ENCODE data around the gene IGF2BP2.
"Not testable (repeated sequence)": the region's sequence is repeated elsewhere in the genome, so short reads cannot be mapped to it uniquely, and the experiment has no call there.

The IGF2BP2 gene

GRCh38 chr3:185797993-185798830 lies 26.6 kb downstream of the IGF2BP2 start:
- DNase-seq (ENCODE audit: low read depth in 2 of 2): no peak

DNA sequence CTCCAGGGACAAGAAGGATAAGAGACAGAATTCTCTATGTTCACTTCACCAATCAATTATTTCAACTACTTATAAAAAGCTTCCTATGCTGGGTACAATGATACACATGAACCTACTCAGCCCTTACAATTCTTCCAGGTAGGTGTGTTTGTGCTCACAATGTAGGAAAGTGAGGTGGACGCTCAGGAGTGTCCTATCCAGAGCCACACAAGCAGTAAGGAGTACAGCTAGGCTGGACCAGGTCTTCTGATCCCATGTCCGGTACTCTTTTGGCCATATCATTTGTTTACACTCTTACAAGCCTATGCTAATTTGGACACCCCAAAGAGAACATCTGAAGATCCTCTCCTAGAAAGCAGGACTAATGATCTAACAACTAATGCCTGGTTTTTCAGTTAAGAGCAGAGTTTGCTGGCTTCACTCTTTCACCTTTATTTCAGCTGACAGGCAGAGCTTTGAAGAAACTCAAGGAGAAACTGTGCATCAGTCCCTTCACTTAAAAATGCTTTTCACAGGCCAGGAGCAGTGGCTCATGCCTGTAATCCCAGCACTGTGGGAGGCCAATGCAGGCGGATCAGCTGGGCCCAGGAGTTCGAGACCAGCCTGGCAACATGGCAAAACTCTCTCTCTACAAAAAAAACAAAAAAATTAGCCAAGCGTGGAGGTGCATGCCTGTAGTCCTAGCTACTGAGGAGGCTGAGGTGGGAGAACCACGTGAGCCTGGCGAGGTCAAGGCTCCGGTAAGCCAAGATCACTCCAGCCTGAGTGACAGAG lies 27.5 kb downstream of the IGF2BP2 start:
- no peak for DNase-seq (ENCODE audit: low read depth in 2 of 2)

DNA sequence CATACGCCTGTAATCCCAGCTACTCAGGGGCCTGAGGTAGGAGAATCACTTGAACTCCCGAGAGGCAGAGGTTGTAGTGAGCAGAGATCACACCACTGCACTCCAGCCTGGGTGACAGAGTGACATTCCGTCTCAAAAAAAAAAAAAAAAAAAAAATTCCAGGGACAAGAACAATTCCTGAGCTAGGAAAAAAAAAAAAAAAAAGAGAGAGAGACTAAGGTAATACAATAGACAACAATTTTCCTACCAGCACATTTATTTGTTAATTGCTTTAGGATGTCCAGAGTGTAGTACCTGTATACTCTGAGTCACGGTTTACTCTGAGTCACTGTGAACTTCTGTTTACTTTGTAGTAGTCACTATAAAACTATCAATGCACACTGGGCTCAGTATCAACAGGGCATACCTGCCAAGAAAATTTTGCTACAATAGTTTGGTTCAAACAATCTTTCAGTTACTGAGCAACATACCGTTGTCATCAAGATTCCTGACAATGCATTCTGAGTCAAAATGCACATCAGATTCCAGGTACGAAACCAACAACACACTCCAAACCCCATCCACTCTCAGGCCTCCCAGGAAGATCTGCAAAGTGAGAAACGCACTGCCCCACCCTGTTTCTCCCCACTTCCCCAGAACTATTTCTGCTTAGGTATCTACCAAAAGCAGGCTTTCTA lies 28.3 kb downstream of the IGF2BP2 start:
- DNase-seq (ENCODE audit: low read depth in 2 of 2): no peak

DNA sequence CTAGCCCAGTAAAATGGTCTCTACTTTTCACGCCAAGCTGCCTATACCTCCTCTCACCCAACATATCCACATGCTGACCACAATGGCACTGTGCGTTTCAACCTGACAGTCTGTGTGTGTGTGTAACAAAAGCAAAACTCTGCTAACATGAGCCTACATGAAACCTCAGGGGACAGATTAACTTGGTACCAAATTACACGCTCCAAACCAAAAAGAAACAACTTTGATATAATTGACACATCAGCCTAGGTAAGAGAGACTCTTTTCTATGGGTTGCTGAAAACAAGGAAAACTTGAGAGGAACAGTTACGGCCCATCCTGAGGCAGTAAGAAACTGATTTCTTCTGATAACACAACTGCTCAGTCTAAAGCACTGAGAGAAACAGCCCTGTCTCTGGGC lies 31.5 kb downstream of the IGF2BP2 start:
- DNase-seq (ENCODE audit: low read depth in 2 of 2): no peak

GRCh38 chr3:185792955-185793354 lies 31.9 kb downstream of the IGF2BP2 start:
- DNase-seq (ENCODE audit: low read depth in 2 of 2): no peak

DNA sequence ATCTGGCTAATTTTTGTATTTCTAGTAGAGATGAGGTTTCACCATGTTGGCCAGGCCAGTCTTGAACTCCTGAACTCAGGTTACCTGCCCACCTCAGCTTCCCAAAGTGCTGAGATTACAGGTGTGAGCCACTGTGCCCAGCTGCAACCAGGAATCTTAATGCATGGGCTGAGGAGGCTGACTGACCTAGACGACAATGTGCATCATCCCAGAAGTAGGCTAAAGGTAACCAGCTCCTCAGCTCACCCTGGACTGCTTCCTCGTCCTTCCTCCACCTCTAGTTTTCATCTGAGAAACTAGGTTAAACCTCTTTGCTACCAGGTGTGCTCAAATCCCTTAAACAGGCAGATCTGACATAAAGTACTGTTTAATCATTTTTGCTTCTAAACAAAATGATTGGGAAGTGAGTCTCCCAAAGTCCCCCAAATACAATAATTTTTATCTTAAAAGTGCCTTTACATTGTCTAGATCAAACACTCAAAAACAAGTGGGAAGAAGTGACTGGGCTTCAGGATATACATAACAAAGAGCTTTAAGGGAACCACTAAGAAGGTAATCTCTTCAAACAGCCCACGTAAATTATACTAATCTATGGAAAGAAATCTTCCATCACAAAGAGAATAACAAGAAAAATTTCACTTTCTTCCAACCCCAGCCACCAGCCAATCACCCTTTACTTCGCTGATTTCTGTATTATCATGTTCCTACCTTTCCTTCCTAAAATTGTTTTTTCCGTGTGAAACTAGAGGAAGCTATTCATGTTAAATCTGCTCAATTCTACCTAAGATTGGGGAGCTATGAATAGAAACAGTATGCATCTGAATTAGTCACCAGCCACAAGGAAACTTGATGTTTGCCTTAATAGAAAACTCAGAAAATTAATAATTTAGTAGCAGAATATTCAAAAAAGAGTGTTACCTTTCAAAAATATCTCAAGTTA lies 34.7 kb downstream of the IGF2BP2 start:
- no peak for DNase-seq (ENCODE audit: low read depth in 2 of 2)

- no peak for DNase-seq (ENCODE audit: low read depth in 2 of 2)
Measured at GRCh38 chr3:185789134-185789533, 35.7 kb downstream of the IGF2BP2 start.

- no peak for DNase-seq (ENCODE audit: low read depth in 2 of 2)
Measured at GRCh38 chr3:185788292-185788691, 36.5 kb downstream of the IGF2BP2 start.

DNA sequence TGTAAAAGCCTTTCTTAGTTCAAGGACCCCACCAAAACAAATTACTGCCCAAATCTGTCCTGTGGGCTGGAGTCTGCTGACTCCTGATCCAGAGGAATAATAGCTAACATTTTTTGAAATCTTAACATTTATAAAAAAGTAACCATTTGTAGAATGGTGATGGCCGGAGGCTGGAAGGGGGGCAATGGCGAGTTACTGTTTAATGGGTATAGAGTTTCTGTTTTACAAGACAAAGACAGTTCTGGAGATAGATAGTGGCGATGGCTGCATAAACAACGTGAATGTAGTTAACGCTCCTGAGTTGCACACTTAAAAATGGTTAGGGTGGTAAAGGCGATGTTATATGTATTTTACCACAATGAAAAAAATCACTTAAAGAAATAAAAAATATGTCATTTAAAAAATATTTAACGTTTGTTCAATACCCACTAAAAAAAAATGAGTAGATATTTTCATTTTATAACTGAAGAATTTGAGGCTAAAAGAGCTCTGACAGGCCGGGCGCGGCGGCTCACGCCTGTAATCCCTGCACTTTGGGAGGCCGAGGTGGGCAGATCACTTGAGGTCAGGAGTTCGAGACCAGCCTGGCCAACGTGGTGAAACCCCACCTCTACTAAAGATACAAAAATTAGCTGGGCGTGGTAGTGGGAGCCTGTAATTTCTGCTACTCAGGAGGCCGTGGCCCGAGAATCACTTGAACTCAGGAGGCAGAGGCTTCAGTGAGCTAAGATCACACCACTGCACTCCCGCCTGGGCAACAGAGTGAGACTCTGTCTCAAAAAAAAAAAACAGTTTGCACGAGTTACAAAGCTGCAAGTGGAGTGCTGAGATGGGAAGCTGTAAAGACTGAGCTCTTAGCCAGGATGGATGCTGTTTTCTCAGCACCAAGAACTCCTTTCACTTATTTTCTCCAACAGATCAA lies 37.6 kb downstream of the IGF2BP2 start:
- no peak for DNase-seq (ENCODE audit: low read depth in 2 of 2)

GRCh38 chr3:185786258-185786657 lies 38.6 kb downstream of the IGF2BP2 start:
- DNase-seq (ENCODE audit: low read depth in 2 of 2): not testable (repeated sequence)

DNA sequence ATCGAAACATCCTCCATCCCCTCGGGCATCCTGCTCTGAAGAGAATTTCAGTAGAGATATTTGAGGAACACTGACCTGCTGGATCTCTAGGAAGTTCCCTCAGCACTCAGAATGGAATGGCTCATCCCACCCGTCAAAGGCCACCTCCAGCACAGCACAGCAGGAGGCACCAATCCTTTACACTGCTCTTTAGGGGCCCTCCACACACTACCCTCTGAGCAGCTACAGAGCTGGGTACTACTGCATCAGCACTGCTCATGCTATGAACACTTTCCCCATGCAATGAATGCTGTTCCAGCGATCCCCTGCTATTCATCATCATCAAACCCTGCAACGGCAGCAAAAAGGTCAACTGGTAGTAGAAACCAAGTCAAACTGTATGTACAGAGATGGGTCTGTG lies 40.5 kb downstream of the IGF2BP2 start:
- DNase-seq (ENCODE audit: low read depth in 2 of 2): no peak

DNA sequence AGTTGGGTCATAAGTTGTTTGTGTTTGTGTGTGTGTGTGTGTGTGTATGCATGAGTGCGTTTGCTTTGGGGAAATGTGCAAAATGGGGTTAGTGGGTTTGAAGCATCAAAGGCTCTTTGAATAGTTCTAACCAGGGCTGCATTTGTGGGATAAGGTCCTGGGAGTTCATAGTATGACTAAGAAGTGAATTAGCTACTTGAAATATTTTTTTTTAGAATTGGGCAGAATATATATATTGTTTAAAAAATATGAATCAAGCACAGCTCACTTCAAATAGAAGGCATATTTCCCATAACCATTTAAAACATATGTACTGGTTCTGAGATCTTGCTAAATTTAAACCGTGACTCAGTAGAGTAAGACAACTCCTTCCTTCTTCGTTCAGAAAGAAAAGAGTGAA lies 43.1 kb downstream of the IGF2BP2 start:
- peak; percentile 69 to 71 for DNase-seq (ENCODE audit: low read depth in 2 of 2)

DNA sequence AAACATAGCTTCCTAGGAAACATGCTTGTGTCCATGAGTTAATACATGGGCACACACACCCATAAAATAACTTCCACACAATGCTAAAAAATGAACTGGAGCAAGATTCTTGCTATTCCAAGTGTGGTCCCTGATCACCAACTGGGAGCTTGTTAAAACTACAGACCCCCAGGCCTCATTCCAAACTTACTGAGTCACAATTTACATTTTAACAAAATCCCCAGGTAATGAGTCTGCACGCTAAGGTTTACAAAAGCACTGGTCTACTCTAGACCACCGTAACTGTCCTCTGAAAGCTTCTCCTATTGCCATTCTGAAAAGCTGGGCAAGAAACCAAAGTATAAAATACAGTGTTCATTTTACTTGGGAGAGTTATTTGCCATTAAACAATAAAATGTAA lies 45.4 kb downstream of the IGF2BP2 start:
- DNase-seq (ENCODE audit: low read depth in 2 of 2): no peak

GRCh38 chr3:185778821-185779220 lies 46.0 kb downstream of the IGF2BP2 start:
- DNase-seq (ENCODE audit: low read depth in 2 of 2): no peak

DNA sequence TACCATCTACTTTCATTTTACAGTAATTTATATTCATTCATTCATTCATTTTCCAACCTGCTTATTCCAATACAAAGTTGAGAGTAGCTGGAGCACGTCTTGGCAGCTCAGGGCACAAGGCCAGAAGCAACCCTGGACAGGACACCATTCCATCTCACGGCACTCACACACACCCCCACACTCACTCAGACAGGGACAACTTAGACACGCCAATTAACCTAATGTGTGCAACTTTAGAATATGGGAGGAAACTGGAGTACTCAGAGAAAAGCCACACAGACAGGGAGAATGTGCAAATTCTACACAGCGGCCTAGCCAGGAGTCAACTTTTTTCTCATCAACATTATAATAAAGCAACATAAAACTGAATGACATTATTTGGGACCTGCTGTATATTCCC lies 46.7 kb downstream of the IGF2BP2 start:
- DNase-seq (ENCODE audit: low read depth in 2 of 2): no peak

- no peak for DNase-seq (ENCODE audit: low read depth in 2 of 2)
Measured at GRCh38 chr3:185770109-185770508, 54.7 kb downstream of the IGF2BP2 start.

- DNase-seq (ENCODE audit: low read depth in 2 of 2): not testable (repeated sequence)
Measured at GRCh38 chr3:185768578-185768982, 56.3 kb downstream of the IGF2BP2 start.

DNA sequence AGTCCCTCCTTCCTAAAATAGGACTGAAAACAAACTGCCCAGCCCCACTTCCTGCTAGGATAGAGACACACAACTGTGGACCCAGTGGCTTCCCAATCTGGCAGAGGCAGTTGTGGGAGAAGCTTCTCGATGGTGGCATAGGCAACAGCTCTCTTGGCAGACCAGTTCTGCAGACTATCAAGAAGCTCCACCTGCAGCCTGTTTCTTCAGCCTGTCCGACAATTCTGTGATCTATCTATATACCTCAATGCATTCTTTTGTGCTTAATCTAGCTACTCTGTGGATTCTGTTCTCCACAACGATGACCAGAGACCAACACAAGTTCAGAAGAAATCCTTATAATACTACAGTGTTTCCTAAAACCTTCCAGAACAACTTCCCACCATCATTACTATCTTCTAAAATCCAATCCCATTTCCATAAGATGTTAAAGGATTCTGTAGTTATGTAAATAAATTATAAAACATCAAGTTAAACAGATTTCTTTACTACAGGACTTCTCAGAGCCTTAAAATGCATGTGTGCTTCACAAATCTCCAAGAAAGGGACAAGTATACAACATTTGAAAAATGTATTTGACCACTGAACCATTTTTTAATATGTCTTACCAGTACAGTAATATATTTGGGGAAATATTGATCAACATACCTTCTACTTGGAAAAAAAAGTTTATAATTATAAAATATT lies 57.7 kb downstream of the IGF2BP2 start:
- no peak for DNase-seq (ENCODE audit: low read depth in 2 of 2)

DNA sequence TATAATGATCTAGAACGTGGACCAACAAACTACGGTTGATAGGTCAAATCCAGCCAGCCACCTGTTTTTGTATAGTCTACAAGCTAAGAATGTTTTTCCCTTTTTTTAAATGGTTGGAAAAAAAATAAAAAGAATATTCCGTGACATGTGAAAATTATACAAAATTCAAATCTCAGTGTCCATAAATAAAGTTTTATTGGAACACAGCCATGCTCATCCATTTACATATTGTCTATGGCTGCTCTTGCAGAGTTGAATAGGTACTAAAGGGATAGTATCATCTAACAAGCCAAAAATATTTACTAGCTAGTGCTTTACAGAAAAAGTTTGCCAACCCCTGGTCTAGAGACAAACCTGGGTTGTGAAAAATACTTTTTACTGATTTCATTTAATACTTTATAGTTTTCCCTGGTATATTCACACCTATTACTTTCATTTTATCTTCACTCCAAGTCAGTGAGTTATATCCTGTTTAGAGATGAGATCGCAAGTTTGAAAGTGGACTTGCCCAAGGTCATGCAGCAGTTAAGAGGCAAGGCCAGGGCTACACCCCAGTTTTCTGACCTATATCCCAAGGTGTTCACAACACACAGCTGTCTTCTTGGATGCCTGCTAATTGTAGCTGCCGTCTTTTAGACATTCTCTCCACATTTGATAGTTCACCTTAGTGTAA lies 58.4 kb downstream of the IGF2BP2 start:
- no peak for DNase-seq (ENCODE audit: low read depth in 2 of 2)

Measured in fibroblast of skin of left quadriceps (primary cell).